GM20431 (cell line): ENCODE measurements around the gene FBXL19.

ENCODE experiments used
- in situ Hi-C: fragments of 300-500 bp; cut with MseI, MboI; formaldehyde crosslinking; loops from one replicate; pipeline ENCODE4 v1.15.0; 2020; ENCODE audit warnings: low sequenced_read_pairs; ENCODE audit not compliant: unreplicated experiment

FBXL19 gene

DNA sequence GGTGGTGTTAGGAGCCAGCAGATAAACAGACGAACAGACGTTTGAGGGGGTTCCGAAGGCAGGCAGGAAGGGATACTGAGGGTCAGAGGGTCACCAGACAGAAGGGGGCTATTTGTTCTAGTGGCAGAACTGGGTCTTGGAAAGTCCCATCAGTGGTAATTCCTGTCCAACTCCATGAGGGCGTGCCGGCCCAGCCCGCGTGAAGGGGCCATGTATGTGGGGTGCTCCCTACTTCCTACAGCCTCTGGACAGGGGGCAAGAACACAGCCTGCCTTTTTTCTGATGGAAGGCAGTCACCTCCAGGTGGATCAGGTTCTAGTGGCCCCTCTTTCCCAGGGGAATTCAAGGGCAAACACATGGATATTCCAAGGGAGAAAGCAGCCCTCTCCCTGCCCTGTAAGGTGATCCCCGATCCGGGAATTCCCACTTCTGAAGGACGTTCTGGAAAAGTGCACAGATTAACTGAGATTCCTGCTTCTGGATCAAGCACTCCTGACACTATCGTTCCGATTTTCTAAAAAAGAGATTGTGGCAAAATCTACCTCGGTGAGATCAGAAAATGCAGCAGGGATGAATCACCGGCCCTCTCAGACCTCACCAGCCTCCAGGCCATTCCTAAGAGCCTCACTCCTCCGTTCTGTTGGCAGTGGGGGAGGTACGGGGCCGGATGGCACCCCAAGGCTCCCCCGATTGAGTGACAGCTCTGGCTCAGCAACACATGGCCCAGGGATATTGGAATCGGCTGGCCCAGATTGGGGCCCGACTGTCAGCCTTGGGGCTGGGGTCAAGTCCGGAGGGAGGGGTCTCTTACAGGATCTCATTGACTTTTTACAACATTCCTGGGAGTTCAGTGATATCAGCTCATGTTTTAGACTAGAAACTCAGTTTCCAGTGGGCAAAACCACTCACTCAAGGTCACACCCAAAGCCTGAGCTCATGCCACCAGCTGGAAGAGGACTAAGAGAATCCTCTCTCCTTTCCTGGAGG, 74.6 kb downstream of the FBXL19 start:
- in situ Hi-C loops: loop anchor here (25.0 kb wide), 1 partner anchor 439 kb away; the partner anchor contains the start of genes COX6A2 and ZNF843
